NT2/D1 (cell line): ENCODE results near the gene TERT.

Experiments
- DNase-seq: peaks from one replicate; pipeline ENCODE4 v3.0.0-alpha.2; 2011; ENCODE audit warnings: low read depth, low spot score
- H3K27me3 ChIP-seq: 2 replicates; pipeline ENCODE4 v1.6.0; 2011; ENCODE audit warnings: mild to moderate bottlenecking; ENCODE audit not compliant: insufficient read length, insufficient read depth
- H3K36me3 ChIP-seq: 2 replicates; pipeline ENCODE4 v1.6.1; 2011; ENCODE audit warnings: mild to moderate bottlenecking, low read length, mixed read lengths; ENCODE audit not compliant: insufficient read depth, insufficient read length
- H3K4me1 ChIP-seq: 2 replicates; pipeline ENCODE4 v1.5.1; 2011; ENCODE audit not compliant: insufficient read depth, insufficient read length
- H3K4me3 ChIP-seq: 2 replicates; pipeline ENCODE4 v1.5.1; 2011; ENCODE audit warnings: low read depth; ENCODE audit not compliant: insufficient read length
- H3K9ac ChIP-seq: 2 replicates; pipeline ENCODE4 v1.6.0; 2011; ENCODE audit warnings: low read depth; ENCODE audit not compliant: insufficient read length
- H3K9me3 ChIP-seq: 2 replicates; pipeline ENCODE4 v1.5.1; 2011; ENCODE audit warnings: mild to moderate bottlenecking, low read length; ENCODE audit not compliant: insufficient read depth
- SUZ12 ChIP-seq: IDR thresholded peaks from 2 replicates; pipeline ENCODE4 v1.6.1; 2011; ENCODE audit not compliant: insufficient read length, insufficient read depth; ENCODE audit errors: extremely low read depth
- YY1 ChIP-seq: IDR thresholded peaks from 2 replicates; pipeline ENCODE4 v1.6.1; 2011; ENCODE audit not compliant: insufficient read length, insufficient read depth
- ZNF274 ChIP-seq: IDR thresholded peaks from 2 replicates; pipeline ENCODE4 v1.6.1; 2011; ENCODE audit warnings: mild to moderate bottlenecking, low read depth, low read length

TERT gene

GRCh38 chr5:1298723-1299510, 4.0 kb upstream of the TERT start:
- TF ChIP-seq SUZ12, result no peak
- TF ChIP-seq ZNF274, result no peak
- TF ChIP-seq YY1, result no peak
- H3K4me3 ChIP-seq, result no peak overlapping the region
- DNase-seq, result no peak
- H3K4me1 ChIP-seq, result peaks cover 2% of the 10 kb centered on the region
- peaks cover 11% of the 10 kb centered on the region for H3K27me3 ChIP-seq
- no peaks in the 10 kb centered on the region for H3K9me3 ChIP-seq
- H3K36me3 ChIP-seq, result no peaks in the 10 kb centered on the region
- no peak overlapping the region for H3K9ac ChIP-seq

- peaks cover 1% of the 10 kb centered on the region for H3K36me3 ChIP-seq
- peaks cover 3% of the 10 kb centered on the region for H3K4me1 ChIP-seq
- no peak for TF ChIP-seq ZNF274
- no peak for TF ChIP-seq SUZ12
- no peak for TF ChIP-seq YY1
- no peak overlapping the region for H3K9ac ChIP-seq
- no peak for DNase-seq
- H3K9me3 ChIP-seq, result no peaks in the 10 kb centered on the region
- no peak overlapping the region for H3K4me3 ChIP-seq
- peaks cover 11% of the 10 kb centered on the region for H3K27me3 ChIP-seq
Observed at GRCh38 chr5:1298067-1298551, 3.2 kb upstream of the TERT start.

GRCh38 chr5:1297243-1297642, 2.4 kb upstream of the TERT start:
- H3K4me3 ChIP-seq, result no peak overlapping the region
- TF ChIP-seq ZNF274, result no peak
- no peak for TF ChIP-seq SUZ12
- TF ChIP-seq YY1, result no peak
- peaks cover 11% of the 10 kb centered on the region for H3K27me3 ChIP-seq
- no peak overlapping the region for H3K9ac ChIP-seq
- no peak for DNase-seq
- no peaks in the 10 kb centered on the region for H3K9me3 ChIP-seq
- H3K4me1 ChIP-seq, result peaks cover 3% of the 10 kb centered on the region
- H3K36me3 ChIP-seq, result peaks cover 5% of the 10 kb centered on the region

GRCh38 chr5:1295650-1296037, 776 bp upstream of the TERT start:
- no peak for DNase-seq
- H3K4me1 ChIP-seq, result peaks cover 3% of the 10 kb centered on the region
- H3K36me3 ChIP-seq, result peaks cover 5% of the 10 kb centered on the region
- H3K9ac ChIP-seq, result peak overlapping the region; percentile 67
- H3K9me3 ChIP-seq, result no peaks in the 10 kb centered on the region
- TF ChIP-seq YY1 (no peak), ZNF274 (no peak), SUZ12 (no peak)
- peak overlapping the region; percentile 58 for H3K4me3 ChIP-seq
- peaks cover 11% of the 10 kb centered on the region for H3K27me3 ChIP-seq

- peaks cover 11% of the 10 kb centered on the region for H3K27me3 ChIP-seq
- no peak for DNase-seq
- H3K4me3 ChIP-seq, result peak overlapping the region; percentile 46
- H3K36me3 ChIP-seq, result peaks cover 5% of the 10 kb centered on the region
- H3K9me3 ChIP-seq, result no peaks in the 10 kb centered on the region
- TF ChIP-seq YY1, result no peak
- TF ChIP-seq ZNF274, result no peak
- TF ChIP-seq SUZ12, result no peak
- peak overlapping the region; percentile 70 for H3K9ac ChIP-seq
- H3K4me1 ChIP-seq, result peaks cover 3% of the 10 kb centered on the region
Observed at GRCh38 chr5:1294206-1294834, 548 bp downstream of the TERT start.

- no peak for DNase-seq
- H3K9ac ChIP-seq, result peak overlapping the region; percentile 32
- H3K36me3 ChIP-seq, result peaks cover 5% of the 10 kb centered on the region
- peaks cover 3% of the 10 kb centered on the region for H3K4me1 ChIP-seq
- no peaks in the 10 kb centered on the region for H3K9me3 ChIP-seq
- no peak for TF ChIP-seq SUZ12
- no peak for TF ChIP-seq YY1
- TF ChIP-seq ZNF274, result no peak
- H3K4me3 ChIP-seq, result no peak overlapping the region
- peaks cover 11% of the 10 kb centered on the region for H3K27me3 ChIP-seq
Observed at GRCh38 chr5:1293416-1294205, 1.3 kb downstream of the TERT start.
